Colonic mucosa (tissue), 4 donors: ENCODE data around the gene DCP2. TPM values are rescaled to one million over a fixed set of nuclear protein-coding genes. Genes with fewer than 3 reads are reported as not detected.
"Not testable (repeated sequence)": the region's sequence is repeated elsewhere in the genome, so short reads cannot be mapped to it uniquely, and the experiment has no call there.

Source experiments
- DNase-seq: peaks from one replicate; pipeline ENCODE4 v3.0.0-alpha.2; 2020
- H3K27ac ChIP-seq: fragments of 200-600 bp; one replicate; pipeline ENCODE4 v1.8.0; 2021
- H3K27me3 ChIP-seq: fragments of 200-600 bp; one replicate; pipeline ENCODE4 v1.8.0; 2021
- H3K36me3 ChIP-seq: fragments of 200-600 bp; one replicate; pipeline ENCODE4 v1.8.0; 2021
- H3K4me1 ChIP-seq: fragments of 200-600 bp; one replicate; pipeline ENCODE4 v1.8.0; 2021; ENCODE audit warnings: mild to moderate bottlenecking
- H3K4me3 ChIP-seq: fragments of 200-600 bp; one replicate; pipeline ENCODE4 v1.8.0; 2021
- H3K9ac ChIP-seq, 2 donors: one replicate each; pipeline ENCODE4 v1.7.0; 2013; ENCODE audit warnings: control low read depth in 2 of 2, low read depth in 2 of 2, low read length in 2 of 2
- H3K9me3 ChIP-seq: fragments of 200-600 bp; one replicate; pipeline ENCODE4 v1.8.0; 2021
- intact Hi-C: fragments of 100-400 bp; cut with DNase I; formaldehyde crosslinking; loops from one replicate; pipeline ENCODE4 v1.14.1; 2022
- total RNA-seq, 2 donors: library from RNA; stranded (reverse); fragmentation: NEBNext Ultra II Directional in 1 of 2; extraction: Animal tissue kit (Norgen Biotek cat#: 25700) in 1 of 2; gene quantifications; one replicate each; pipeline ENCODE4 v1.2.1, GENCODE V29; 2021
- TF ChIP-seq, protein P1 (sequence below): fragments of 200-600 bp; IDR thresholded peaks from one replicate; pipeline ENCODE4 v1.8.0; 2022; ENCODE audit warnings: antibody characterized with exemption, mild to moderate bottlenecking
- donor health status: healthy.
- donor health status: DM: no; HTN: no; CAD: no.
- donor health status: DM: no; HTN: no; CAD: no.

Gene DCP2
- total RNA-seq, 2 donors from 2014 or later = 39.5 to 48.2 TPM

- no peak for DNase-seq
- Histone ChIP-seq H3K9me3 (no peaks in the 10 kb centered on the region), H3K4me3 (no peak overlapping the region), H3K36me3 (no peaks in the 10 kb centered on the region), H3K27ac (no peak overlapping the region), H3K9ac (no peak overlapping the region), H3K4me1 (no peaks in the 10 kb centered on the region), H3K27me3 (no peaks in the 10 kb centered on the region)
- TF ChIP-seq, protein P1, sequence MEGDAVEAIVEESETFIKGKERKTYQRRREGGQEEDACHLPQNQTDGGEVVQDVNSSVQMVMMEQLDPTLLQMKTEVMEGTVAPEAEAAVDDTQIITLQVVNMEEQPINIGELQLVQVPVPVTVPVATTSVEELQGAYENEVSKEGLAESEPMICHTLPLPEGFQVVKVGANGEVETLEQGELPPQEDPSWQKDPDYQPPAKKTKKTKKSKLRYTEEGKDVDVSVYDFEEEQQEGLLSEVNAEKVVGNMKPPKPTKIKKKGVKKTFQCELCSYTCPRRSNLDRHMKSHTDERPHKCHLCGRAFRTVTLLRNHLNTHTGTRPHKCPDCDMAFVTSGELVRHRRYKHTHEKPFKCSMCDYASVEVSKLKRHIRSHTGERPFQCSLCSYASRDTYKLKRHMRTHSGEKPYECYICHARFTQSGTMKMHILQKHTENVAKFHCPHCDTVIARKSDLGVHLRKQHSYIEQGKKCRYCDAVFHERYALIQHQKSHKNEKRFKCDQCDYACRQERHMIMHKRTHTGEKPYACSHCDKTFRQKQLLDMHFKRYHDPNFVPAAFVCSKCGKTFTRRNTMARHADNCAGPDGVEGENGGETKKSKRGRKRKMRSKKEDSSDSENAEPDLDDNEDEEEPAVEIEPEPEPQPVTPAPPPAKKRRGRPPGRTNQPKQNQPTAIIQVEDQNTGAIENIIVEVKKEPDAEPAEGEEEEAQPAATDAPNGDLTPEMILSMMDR = no peak
- intact Hi-C loops = no loop called here
Observed at GRCh38 chr5:112948458-112948857, 28.1 kb upstream of the DCP2 start.

DNA sequence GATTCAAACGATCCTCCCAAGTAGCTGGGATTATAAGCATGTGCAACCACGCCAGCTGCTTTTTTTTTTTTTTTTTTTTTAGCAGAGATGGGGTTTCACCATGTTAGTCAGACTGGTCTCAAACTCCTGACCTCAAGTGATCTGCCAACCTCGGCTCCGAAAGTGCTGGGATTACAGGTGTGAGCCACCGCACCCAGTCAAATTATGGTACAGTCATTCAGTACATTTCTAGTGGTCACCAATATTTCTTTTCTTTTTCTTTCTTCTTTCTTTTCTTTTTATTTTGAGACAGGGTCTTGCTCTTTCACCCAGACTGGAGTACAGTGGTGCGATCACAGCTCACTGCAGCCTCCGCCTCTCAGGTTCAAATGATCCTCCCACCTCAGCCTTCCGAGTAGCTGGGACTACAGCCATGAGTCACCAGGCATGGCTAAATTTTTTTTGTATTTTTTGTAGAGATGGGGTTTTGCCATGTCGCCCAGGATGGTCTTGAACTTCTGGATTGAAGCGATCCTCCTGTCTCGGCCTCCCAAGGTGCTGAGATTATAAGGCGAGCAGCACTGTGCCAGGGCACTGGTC lies 25.4 kb upstream of the DCP2 start:
- DNase-seq = no peak
- H3K27ac ChIP-seq = no peak overlapping the region
- H3K36me3 ChIP-seq = no peaks in the 10 kb centered on the region
- H3K9ac ChIP-seq = no peak overlapping the region
- TF ChIP-seq, protein P1 = no peak
- H3K4me1 ChIP-seq = no peaks in the 10 kb centered on the region
- no peak overlapping the region for H3K4me3 ChIP-seq
- no peaks in the 10 kb centered on the region for H3K27me3 ChIP-seq
- no peaks in the 10 kb centered on the region for H3K9me3 ChIP-seq
- intact Hi-C loops = no loop called here

DNA sequence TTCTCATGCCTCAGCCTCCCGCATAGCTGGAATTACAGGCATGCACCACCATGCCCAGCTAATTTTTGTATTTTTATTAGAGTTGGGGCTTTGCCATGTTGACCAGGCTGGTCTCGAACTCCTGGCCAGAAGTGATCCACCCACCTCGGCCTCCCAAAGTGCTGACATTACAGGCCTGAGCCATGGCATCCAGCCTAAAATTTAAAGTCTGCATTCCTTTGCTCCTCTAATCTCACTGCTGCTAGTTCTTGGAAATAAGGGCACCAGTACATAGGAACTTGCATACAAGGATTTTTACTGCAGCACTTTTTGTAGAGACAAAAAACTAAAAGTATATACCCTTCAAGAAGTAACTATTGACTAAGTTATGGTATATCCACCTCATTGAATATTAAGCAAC lies 20.0 kb upstream of the DCP2 start:
- Histone ChIP-seq H3K9ac (no peak overlapping the region), H3K36me3 (no peaks in the 10 kb centered on the region), H3K27me3 (no peaks in the 10 kb centered on the region), H3K4me3 (no peak overlapping the region), H3K4me1 (no peaks in the 10 kb centered on the region), H3K27ac (no peak overlapping the region), H3K9me3 (no peaks in the 10 kb centered on the region)
- no peak for DNase-seq
- intact Hi-C loops = no loop called here
- TF ChIP-seq, protein P1 = no peak

GRCh38 chr5:112957036-112957808 lies 19.4 kb upstream of the DCP2 start:
- DNase-seq = no peak
- intact Hi-C loops = no loop called here
- Histone ChIP-seq H3K27ac (no peak overlapping the region), H3K27me3 (no peaks in the 10 kb centered on the region), H3K9ac (no peak overlapping the region), H3K36me3 (no peaks in the 10 kb centered on the region), H3K4me1 (no peaks in the 10 kb centered on the region), H3K9me3 (no peaks in the 10 kb centered on the region), H3K4me3 (no peak overlapping the region)
- TF ChIP-seq, protein P1 = no peak

- H3K9me3 ChIP-seq = no peaks in the 10 kb centered on the region
- no peaks in the 10 kb centered on the region for H3K27me3 ChIP-seq
- DNase-seq = peak; percentile 44
- H3K4me3 ChIP-seq = no peak overlapping the region
- H3K4me1 ChIP-seq = no peaks in the 10 kb centered on the region
- intact Hi-C loops = no loop called here
- H3K36me3 ChIP-seq = no peaks in the 10 kb centered on the region
- H3K27ac ChIP-seq = no peak overlapping the region
- no peak overlapping the region for H3K9ac ChIP-seq
- TF ChIP-seq, protein P1 = no peak
Observed at GRCh38 chr5:112958093-112959088, 18.2 kb upstream of the DCP2 start.

DNA sequence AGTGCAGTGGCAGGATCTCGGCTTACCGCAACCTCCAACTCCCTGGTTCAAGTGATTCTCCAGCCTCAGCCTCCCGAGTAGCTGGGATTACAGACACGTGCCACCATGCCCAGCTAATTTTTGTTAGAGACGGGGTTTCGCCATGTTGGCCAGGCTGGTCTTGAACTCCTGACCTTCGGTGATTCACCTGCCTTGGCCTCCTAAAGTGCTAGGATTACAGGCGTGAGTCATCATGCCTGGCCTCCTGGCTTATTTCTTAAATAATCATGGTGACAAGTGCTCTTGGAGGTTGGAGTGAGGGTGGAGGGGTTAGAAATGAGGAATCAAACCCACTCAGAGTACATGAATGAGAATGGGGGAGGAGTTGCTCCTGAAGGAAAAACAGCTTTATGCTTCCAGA lies 16.7 kb upstream of the DCP2 start:
- H3K9ac ChIP-seq, H3K4me3 ChIP-seq, H3K36me3 ChIP-seq, H3K27ac ChIP-seq, DNase-seq, H3K27me3 ChIP-seq, H3K4me1 ChIP-seq, H3K9me3 ChIP-seq, intact Hi-C loops: not testable (repeated sequence)
